ENCODE data around the gene ADAT3.
"Not testable (repeated sequence)": the region's sequence is repeated elsewhere in the genome, so short reads cannot be mapped to it uniquely, and the experiment has no call there.

Gene ADAT3

DNA sequence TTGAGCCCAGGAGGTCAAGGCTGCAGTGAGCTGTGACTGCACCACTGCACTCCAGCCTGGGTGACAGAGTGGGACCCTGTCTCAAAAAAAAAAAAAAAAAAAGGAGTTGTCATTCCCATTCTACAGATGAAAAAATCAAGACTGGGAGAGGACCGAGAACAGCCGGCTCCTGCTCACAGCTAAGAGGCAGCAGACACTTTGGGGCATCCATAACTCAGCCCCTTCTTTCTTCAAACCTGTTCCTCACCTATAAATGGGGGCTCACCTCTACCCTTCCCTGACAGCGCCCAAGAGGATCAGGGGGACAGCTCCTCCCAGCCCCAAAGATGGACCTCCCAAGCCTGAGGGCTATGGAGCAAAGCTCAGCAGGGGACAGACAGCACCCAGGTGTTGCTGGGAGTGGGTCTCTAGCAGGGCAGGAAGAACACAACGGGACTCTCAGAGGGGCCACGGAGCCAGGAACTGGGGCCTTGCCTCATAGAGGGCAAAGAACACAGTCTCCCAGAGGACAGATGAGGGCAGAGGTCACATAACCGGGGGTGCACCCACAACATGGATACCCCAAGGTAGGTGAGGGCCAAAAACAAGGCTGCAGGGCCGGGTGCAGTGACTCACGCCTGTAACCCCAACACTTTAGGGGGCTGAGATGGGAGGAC is 38.4 kb upstream of the ADAT3 start:
- DNase-seq (ENCODE audit: low spot score): no peak

DNA sequence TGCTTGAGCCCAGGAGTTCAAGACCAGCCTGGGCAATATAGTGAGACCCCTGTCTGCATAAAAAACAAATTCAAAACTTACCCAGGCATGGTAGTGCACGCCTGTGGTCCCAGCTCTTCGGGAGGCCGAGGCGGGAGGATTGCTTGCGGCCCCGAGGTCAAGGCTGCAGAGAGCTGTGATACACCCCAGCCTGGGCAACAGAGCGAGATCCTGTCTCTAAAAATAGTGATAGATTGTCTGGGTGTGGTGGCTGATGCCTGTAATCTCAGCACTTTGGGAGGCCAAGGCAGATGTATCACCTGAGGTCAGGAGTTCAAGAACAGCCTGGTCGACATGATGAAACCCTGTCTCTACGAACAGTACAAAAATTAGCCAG is 37.9 kb upstream of the ADAT3 start:
- no peak for DNase-seq (ENCODE audit: low spot score)

- DNase-seq (ENCODE audit: low spot score): no peak
Observed at GRCh38 chr19:1868971-1869370, 36.2 kb upstream of the ADAT3 start.

GRCh38 chr19:1871140-1871597 is 34.0 kb upstream of the ADAT3 start:
- DNase-seq (ENCODE audit: low spot score): no peak

DNA sequence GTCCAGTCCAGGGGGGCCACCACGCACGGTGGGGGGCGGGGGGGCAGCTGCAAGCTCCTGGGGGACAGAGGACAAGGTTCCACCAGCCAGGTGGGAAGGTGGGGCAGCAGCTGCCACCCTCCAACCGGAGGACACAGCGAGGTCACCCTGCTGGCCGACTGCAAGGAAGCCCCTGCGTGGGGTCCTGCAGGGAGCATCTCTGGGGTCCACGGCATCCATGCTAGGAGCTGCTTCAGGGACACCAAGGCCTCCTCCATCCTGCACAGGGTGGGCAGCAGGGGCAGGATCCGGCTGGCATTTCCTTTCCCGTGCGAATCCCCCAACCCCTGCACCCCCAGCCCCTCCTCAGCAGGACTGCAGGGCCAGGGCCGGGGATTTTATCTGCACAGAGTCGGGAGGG is 33.6 kb upstream of the ADAT3 start:
- DNase-seq (ENCODE audit: low spot score): no peak

DNA sequence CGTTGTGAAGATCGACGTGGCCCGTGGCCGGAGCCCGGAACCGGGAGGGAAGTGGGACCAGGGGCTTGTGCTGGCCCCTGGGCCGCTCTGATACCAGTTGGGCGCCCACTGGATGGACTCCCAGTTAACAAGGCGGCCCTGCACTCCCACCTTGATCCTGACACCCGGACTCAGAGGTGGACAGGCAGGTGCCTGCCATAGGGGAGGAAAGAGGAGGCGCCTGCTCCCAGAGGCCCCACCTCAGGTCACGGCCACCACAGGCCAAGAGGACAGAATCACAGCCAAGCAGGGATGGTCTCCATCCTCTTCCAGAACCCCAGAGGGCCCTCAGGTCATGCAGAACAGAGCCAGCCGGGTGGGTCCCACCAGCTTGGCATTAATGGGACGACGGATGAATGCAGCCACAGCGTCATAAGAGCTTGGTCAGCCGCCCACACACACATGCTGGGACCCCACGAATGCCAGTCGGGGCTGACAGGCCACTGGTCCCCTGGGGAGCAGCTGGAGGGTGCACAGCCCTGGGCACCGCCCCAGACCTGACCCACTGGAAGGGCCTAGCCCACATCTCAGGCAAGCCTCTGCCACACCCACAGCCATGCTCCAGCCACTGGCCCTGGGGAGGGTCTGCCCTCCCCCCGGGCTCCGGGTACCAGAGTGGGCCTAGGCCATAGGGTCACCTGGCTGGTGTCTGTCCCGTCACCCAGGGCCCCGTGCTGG is 32.2 kb upstream of the ADAT3 start:
- no peak for DNase-seq (ENCODE audit: low spot score)

GRCh38 chr19:1873524-1874473 is 31.4 kb upstream of the ADAT3 start:
- no peak for DNase-seq (ENCODE audit: low spot score)

DNA sequence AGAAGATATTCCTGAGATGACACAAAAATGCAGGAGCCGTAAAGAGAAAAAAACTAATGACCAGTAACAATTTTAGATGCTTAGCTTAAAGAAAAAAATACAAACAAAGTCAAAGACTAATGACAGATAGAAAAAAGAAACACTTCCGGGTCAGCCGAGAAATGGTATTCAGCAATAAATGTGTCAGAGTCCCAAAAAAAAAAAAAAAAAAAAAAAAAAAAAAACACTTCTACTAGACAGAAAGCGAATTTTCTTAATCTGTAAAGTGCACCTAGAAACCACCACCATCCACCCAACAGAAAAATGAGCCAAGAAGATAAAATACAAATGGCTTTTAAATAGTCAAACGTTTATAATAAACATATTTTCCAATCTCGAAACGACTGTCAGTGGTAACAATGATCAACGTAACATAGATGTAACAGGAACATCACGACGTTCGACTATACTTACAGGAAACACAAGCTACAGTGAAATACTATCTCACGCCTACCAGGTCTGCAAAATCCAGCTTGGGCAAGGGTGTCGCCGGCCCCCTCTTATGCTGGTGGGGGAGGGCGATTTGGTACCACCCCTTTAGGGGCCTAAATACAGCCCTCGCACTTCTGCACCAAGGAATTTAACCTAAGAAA is 30.5 kb upstream of the ADAT3 start:
- DNase-seq (ENCODE audit: low spot score): peak; percentile 59

GRCh38 chr19:1875265-1875645 is 29.9 kb upstream of the ADAT3 start:
- peak; percentile 50 for DNase-seq (ENCODE audit: low spot score)

DNA sequence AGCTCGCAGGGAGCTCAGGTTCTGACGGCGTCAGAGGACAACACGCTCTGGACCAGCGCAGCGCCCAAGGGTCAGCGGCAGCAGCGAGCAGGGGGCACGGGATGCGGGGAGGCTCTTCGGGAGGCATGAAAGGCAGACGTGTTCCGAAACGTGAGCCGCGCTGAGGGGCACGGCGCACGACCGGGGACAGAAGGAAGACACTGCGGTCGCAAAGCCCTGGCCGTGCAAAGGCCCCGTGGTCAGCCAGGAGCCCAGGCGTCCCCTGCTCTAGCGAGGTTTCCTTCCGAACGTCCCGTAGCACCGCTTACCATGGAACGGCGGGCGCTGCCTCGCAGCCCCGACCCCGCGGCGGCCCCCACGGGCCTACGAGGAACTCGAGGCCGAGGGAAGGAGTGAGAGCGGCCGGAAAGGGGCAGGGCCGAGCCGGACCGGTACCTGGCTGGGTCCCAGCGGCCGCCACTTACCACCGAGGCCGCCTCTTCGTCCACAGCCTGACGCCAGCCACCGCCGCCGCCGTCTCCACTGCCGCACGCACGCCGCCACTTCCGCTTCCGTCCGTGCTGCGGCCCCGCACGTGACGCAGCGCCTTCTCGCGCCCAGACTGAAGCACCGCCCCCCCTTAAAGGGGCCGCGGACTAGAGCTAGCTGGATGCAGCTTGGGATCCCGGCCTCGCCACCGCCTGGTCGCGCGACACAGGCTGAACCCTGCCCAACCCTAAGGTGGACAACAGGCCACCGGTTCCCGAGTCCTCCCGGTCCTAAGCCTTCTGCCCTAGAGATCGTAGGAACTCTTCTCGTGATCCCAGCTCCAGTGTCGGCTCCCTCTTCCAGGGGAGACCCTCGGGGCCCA is 29.3 kb upstream of the ADAT3 start:
- peak; percentile 93 for DNase-seq (ENCODE audit: low spot score)

DNA sequence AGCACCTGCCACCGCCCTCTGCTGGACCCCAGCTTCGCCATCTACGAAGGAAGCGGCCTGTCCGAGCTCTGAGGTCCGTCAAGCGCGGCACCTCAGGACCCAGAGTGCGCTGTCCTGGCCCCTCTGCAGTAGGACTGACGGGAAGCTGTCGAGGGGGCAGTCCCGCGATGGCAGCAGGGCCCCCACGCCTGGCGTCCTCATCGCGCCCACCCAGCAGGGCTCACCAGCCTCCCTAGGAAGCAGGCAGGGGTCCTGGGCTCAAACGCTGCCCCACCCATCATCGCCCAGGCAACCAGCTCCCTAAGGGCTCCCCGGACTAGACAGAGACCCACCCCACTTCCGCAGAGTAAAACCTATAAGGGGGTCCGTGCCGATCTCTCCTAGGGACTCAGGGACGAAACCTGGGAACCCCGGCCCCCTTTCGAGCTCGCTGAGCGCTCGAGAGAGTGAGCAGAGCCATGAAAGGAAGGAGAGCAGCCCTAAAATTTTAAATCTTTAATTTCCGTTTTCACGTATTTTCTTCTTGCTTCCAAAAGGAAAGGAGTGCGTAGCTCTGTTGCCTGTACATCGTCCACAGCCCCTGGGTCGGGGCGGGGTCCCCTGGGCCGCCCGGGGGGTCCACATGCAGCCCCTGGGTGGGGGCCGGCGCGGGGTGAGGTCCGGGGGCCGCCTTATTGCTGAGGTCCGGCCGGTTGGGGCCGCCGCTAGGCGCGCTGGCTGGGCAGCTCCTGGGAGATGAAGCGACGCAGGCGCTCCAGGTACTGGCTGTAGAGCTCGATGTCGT is 28.5 kb upstream of the ADAT3 start:
- DNase-seq (ENCODE audit: low spot score): not testable (repeated sequence)

GRCh38 chr19:1877280-1877660 is 27.9 kb upstream of the ADAT3 start:
- not testable (repeated sequence) for DNase-seq (ENCODE audit: low spot score)

GRCh38 chr19:1878583-1878982 is 26.6 kb upstream of the ADAT3 start:
- not testable (repeated sequence) for DNase-seq (ENCODE audit: low spot score)

DNA sequence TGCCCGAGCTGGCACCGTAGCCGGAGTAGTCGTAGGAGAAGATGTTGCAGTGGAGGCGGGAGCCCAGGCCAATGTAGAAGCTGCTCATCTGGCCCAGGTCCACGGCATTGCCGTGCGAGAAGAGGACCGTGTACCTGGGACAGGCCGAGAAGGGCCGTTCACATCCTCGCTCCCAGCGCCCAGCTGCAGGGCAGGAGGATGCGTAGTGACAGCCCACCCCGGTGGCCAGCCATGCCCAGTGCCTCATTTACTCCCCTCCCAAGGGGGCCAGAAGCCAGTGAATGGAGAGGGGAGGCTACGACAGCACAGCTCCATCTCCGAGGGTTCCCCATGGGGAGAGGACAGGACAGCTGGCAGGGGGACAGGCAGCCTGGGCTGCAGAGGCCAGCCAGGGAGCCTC is 25.2 kb upstream of the ADAT3 start:
- not testable (repeated sequence) for DNase-seq (ENCODE audit: low spot score)

DNA sequence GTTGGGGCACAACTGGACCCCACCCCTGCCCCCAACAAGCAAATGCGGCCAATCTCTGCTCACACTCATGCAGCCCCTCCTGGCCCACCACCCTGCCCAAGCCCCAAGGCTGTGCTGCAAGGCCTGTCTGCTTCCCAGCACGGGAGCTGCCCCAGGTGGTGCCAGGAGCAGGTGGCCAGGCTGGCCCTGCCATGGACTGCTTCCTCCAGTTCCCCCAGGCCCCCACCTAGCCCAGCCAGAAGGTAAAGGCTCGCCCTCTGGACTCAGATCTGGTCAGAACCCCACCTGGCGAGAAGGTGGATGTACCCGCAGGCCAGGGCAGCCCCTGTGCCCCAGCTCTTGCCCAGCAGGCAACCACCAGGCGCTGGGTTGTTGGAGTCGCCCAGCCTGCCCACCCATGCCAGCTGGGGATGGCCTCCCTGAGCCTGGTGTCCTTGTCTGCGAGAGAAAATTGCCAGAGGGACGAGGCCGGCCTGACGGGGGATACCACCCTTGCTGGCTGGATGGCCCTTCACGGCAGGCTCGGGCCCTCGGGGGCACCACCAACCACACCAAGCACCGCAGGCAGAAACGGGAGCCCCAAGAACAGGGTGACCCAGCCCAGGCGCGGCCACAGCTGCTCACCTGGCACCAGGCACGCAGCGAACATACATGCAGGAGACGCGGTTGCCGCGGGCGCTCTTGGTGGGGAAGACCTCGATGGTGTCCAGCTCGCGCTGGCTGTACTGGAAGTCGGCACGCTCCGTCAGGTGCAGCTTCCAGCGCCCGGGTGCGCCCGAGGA is 24.4 kb upstream of the ADAT3 start:
- DNase-seq (ENCODE audit: low spot score): no peak

- DNase-seq (ENCODE audit: low spot score): not testable (repeated sequence)
Observed at GRCh38 chr19:1881393-1882088, 23.7 kb upstream of the ADAT3 start.

DNA sequence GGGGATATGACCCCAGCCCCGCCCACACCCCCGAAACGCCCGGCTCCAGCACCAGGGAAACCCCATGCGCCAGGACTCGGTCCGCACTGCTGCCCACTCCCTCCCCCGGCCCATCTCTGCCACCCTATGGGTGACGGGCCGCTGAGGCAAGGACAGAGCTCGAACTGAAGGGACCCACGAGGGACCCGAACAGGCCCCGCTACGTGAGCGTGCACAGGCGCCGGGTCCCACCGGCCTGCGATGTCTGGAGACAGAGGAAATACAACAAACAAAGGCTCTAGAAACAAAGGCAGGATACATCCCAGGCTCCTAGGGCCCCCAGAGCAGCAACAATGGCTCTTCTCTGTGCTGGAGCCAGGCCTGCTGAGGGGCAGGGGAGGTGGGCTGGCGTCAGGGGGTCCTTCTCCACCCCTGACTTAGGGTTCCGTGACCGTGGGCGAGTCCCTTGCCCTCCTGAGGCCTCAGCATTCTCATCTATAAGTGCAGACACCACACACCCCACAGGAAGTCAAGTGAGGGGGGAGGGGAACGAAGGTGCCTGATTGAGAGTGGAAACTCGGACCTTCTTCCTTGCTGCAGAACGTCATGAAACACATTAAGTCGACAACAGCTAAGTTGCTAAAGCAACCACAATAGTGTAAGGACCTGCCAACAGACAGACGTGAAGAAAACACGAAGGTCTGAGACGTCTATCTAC is 23.0 kb upstream of the ADAT3 start:
- DNase-seq (ENCODE audit: low spot score): peak; percentile 29
